ENCODE data around the gene NR3C2. TPM values are rescaled to one million over a fixed set of nuclear protein-coding genes. Genes with fewer than 3 reads are reported as not detected.

Gene NR3C2
- total RNA-seq, 1 experiment from 2014 or later: 0.16 TPM

GRCh38 chr4:148044912-148045352 lies 397.3 kb downstream of the NR3C2 start:
- H3K27ac Mint-ChIP-seq (ENCODE audit: unreplicated experiment): no peak overlapping the region
- no peaks in the 10 kb centered on the region for H3K9me3 Mint-ChIP-seq (ENCODE audit: unreplicated experiment)
- ChIA-PET CTCF (no interaction called here), POLR2A (no interaction called here)
- Histone ChIP-seq H3K27me3 (replicated peaks; ENCODE audit: control insufficient read depth, insufficient read depth, low read length) (no peaks in the 10 kb centered on the region), H3K9me3 (no peaks in the 10 kb centered on the region), H3K4me3 (ENCODE audit: low read depth, low read length) (no peak overlapping the region), H3K4me1 (no peaks in the 10 kb centered on the region), H3K36me3 (ENCODE audit: control insufficient read depth, insufficient read depth, low read length) (no peaks in the 10 kb centered on the region)
- intact Hi-C loops (cut with micrococcal nuclease; ENCODE audit: unreplicated experiment): no loop called here
- DNase-seq: no peak
- peaks cover 7% of the 10 kb centered on the region for H3K36me3 Mint-ChIP-seq (ENCODE audit: insufficient read depth, unreplicated experiment)
- no TSS peak for BruUV-seq (replicated peaks)
- H3K4me3 Mint-ChIP-seq (ENCODE audit: unreplicated experiment): no peak overlapping the region
- TF ChIP-seq CTCF (IDR thresholded peaks at IDR 0.05; ENCODE audit: insufficient read depth in 1 of 2, low read depth in 1 of 2, low read length in 1 of 2, severe bottlenecking in 1 of 2, unreplicated experiment in 1 of 2): no peak
- no peaks in the 10 kb centered on the region for H3K27me3 Mint-ChIP-seq (ENCODE audit: insufficient read depth, unreplicated experiment)
- H3K4me1 Mint-ChIP-seq (ENCODE audit: low read depth, unreplicated experiment): no peaks in the 10 kb centered on the region

DNA sequence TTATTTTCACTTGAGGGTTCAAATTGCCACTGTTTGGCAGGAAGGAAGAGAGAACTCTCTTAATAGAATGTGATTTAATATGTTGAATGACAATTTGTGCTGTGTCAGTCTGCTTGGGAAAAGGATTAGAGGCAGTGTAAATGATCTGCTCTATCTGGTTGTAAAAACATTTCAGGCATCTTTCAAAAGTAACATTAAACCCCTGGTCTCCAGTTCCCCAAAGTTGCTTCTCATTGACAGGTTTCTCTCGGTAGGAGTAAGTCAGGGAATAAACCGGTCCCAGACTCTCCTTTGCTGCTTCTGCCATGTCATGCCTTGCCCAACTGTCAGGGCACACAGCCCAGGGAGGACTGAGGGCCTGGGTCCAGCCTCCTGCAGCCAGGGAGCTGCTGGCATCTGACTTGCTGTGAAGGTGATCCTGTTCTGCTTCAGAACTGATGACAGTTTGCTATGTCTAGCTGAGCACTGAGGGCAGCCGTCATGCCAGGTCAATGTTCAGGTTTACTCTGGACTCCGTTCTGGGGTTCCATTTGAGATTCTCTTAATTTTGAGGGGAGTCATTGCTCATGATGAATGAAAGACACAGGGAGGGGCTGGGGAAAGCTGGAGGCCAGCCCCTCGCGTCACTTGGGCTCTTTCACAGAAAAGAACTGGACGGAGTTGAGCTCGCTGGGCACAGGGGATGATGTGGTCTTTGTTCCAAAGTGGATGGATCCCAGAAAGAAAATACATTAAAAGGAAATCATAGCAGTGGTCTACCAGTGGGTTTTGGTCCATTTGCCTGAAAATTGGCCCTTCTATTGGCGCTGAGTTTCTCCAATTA lies 397.9 kb downstream of the NR3C2 start:
- Histone ChIP-seq H3K9me3 (no peaks in the 10 kb centered on the region), H3K36me3 (ENCODE audit: control insufficient read depth, insufficient read depth, low read length) (no peaks in the 10 kb centered on the region), H3K27me3 (replicated peaks; ENCODE audit: control insufficient read depth, insufficient read depth, low read length) (no peaks in the 10 kb centered on the region), H3K4me3 (ENCODE audit: low read depth, low read length) (no peak overlapping the region), H3K4me1 (no peaks in the 10 kb centered on the region)
- DNase-seq: no peak
- Mint-ChIP-seq H3K27ac (ENCODE audit: unreplicated experiment) (no peak overlapping the region), H3K4me1 (ENCODE audit: low read depth, unreplicated experiment) (no peaks in the 10 kb centered on the region), H3K27me3 (ENCODE audit: insufficient read depth, unreplicated experiment) (no peaks in the 10 kb centered on the region), H3K4me3 (ENCODE audit: unreplicated experiment) (no peak overlapping the region), H3K36me3 (ENCODE audit: insufficient read depth, unreplicated experiment) (peaks cover 7% of the 10 kb centered on the region), H3K9me3 (ENCODE audit: unreplicated experiment) (no peaks in the 10 kb centered on the region)
- intact Hi-C loops (cut with micrococcal nuclease; ENCODE audit: unreplicated experiment): no loop called here
- TF ChIP-seq CTCF (IDR thresholded peaks at IDR 0.05; ENCODE audit: insufficient read depth in 1 of 2, low read depth in 1 of 2, low read length in 1 of 2, severe bottlenecking in 1 of 2, unreplicated experiment in 1 of 2): no peak
- no TSS peak for BruUV-seq (replicated peaks)
- ChIA-PET POLR2A (no interaction called here), CTCF (no interaction called here)

- H3K4me3 ChIP-seq (ENCODE audit: low read depth, low read length): no peak overlapping the region
- CTCF ChIA-PET: no interaction called here
- H3K9me3 Mint-ChIP-seq (ENCODE audit: unreplicated experiment): no peaks in the 10 kb centered on the region
- intact Hi-C loops (cut with micrococcal nuclease; ENCODE audit: unreplicated experiment): no loop called here
- DNase-seq: no peak
- H3K36me3 ChIP-seq (ENCODE audit: control insufficient read depth, insufficient read depth, low read length): no peaks in the 10 kb centered on the region
- no peak overlapping the region for H3K4me3 Mint-ChIP-seq (ENCODE audit: unreplicated experiment)
- H3K36me3 Mint-ChIP-seq (ENCODE audit: insufficient read depth, unreplicated experiment): no peaks in the 10 kb centered on the region
- H3K27me3 ChIP-seq (replicated peaks; ENCODE audit: control insufficient read depth, insufficient read depth, low read length): no peaks in the 10 kb centered on the region
- no peak overlapping the region for H3K27ac Mint-ChIP-seq (ENCODE audit: unreplicated experiment)
- H3K27me3 Mint-ChIP-seq (ENCODE audit: insufficient read depth, unreplicated experiment): no peaks in the 10 kb centered on the region
- H3K4me1 ChIP-seq: no peaks in the 10 kb centered on the region
- no peaks in the 10 kb centered on the region for H3K4me1 Mint-ChIP-seq (ENCODE audit: low read depth, unreplicated experiment)
- no peaks in the 10 kb centered on the region for H3K9me3 ChIP-seq
- no peak for TF ChIP-seq CTCF (IDR thresholded peaks at IDR 0.05; ENCODE audit: insufficient read depth in 1 of 2, low read depth in 1 of 2, low read length in 1 of 2, severe bottlenecking in 1 of 2, unreplicated experiment in 1 of 2)
- no TSS peak for BruUV-seq (replicated peaks)
- POLR2A ChIA-PET: no interaction called here
These were observed 400.4 kb downstream of the NR3C2 start for GRCh38 chr4:148041606-148042329.
